HG03196 (cell line): ENCODE measurements around the gene LNPK.
A peak's percentile ranks its signal among the peaks of the same experiment; 100 is the strongest.
"Not testable (repeated sequence)": the region's sequence is repeated elsewhere in the genome, so short reads cannot be mapped to it uniquely, and the experiment has no call there.

Experiments used
- ATAC-seq: cut with Tn5 transposase; IDR thresholded peaks from one replicate; pipeline ENCODE4 v1.9.1; 2021; ENCODE audit not compliant: unreplicated experiment

LNPK gene

GRCh38 chr2:176001916-176002687, at the start of gene LNPK:
LNPK (minus strand) TSS chr2:176002267; CDS start chr2:175995584, 6,683 bp downstream.
- peak; percentile 95 for ATAC-seq

GRCh38 chr2:176039375-176039774, 37.3 kb upstream of the LNPK start:
- no peak for ATAC-seq

DNA sequence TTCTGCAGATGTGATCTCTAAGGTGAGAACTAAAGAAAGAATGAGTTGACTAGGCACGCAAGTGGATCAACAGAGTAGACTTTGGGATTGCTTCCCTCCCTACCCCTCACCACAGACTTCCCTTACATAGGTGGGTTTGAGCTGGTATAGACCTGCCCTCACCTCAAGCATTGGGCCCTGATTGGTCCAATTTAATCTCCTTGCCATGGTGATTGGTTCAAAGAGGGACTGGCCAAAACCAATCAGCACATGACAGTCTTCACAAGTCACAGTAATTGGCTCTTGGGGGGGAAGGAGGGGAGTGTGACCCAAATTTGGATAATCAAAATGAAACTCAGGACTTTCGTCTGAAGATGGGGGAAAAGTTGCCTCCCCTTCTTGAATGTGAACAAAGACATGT, 36.6 kb upstream of the LNPK start:
- ATAC-seq = no peak

DNA sequence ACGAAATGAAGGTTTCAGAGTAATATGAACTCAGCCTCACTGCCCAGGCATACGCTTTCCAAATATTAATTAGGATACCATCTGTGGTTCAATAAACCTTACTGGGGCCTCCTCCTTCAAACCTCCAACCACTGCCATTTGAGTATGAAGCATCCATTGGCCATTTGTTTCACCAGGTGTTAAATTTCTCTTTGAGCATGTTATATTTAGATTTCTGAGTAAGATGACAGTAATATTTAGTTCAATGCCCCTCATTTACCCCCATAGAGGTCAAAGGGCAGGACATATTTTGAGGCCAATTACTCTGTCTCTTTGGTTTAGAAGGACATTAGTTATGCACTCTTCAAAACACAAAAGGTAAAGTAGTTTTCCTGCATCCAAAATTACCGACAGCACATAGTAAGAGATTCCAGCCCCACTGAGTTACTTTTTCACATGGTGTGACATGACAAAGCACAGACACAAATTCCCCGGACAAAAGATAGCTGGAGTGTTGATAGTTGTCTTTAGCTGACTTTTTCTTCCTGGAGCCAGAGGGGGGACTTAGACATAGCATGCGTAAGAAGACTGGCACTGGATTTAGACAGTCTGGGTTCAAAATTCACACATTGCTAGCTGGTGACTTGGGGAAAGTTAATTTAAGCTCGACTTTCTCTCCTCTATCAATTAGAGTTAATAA, 33.1 kb upstream of the LNPK start:
- ATAC-seq = no peak

GRCh38 chr2:176027806-176028205, 25.7 kb upstream of the LNPK start:
- no peak for ATAC-seq

DNA sequence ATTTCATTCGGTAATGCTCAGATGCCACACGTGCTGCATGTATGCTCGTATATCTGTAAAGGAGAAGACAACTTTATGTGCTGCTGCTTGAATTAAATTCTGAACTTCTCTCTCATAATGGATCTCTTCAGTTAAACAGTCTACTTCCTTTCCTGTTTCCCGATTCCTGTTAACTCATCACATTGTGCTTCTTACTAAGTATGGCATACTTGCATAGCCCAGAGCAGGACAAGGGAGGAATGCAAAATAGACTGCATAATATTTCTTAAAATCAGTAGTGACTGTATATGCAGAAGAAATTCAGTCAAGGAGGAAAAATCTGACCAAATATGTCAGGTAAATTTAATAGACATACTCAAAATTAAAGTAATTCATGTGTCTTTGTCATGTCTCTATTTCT, 23.9 kb upstream of the LNPK start:
- ATAC-seq = no peak

DNA sequence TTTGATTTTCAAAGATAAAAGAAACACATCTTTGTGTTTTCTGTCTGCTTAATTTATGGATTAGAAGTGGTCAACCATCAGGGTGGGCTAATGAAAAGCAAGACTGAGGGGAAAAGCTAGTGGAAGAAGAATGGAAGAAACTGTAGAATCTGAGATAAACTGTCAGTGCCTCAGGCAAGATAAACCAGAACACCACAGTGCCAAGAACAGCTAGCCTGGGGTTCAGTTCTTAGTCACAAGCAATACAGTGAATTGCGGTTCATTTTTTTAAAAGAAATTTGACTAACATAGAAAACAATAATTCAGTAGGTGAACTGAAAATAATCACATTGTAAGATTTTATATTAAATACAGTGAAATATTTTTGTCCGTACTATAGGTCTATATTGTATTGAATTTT, 22.0 kb upstream of the LNPK start:
- ATAC-seq = no peak

- ATAC-seq = no peak
Observed at GRCh38 chr2:176022048-176022447, 20.0 kb upstream of the LNPK start.

DNA sequence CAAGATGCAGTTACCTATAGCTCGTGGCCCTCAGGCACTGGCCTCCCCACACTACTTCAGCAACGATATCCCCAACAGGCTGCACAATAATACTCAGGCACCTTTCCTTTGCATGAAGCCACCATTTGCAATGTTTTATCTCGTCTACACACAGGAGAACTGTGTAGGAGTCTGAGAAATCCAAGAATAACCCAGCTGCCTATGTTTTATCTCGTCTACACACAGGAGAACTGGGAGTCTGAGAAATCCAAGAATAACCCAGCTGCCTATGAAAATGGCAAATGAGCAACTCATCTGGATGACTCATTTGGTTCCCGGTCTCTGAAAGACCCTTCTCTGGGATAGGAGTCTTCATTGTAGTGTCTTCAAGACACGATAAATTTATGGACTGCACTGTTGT, 18.3 kb upstream of the LNPK start:
- ATAC-seq = no peak

DNA sequence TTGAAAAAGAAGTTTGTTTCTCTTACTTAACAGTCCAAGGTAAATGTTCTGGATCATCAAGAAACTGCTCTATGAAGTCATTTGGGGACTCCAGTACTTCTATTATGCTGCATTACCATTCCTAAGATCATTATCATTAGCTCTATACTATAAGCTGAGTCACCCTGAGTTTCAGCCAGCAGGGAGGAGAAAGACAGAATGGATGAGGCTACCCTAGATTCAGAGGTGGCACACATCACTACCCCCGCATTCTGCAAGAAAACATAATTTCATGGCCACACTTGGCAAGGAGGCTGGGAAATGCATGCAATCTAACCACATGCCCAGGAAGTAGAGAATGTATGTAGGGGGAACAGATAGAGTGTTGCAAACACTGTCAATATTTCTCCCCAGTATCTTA, 16.6 kb upstream of the LNPK start:
- ATAC-seq = no peak

- ATAC-seq = no peak
Observed at GRCh38 chr2:176009445-176009844, 7.4 kb upstream of the LNPK start.

- no peak for ATAC-seq
Observed at GRCh38 chr2:176004934-176005333, 2.9 kb upstream of the LNPK start.

DNA sequence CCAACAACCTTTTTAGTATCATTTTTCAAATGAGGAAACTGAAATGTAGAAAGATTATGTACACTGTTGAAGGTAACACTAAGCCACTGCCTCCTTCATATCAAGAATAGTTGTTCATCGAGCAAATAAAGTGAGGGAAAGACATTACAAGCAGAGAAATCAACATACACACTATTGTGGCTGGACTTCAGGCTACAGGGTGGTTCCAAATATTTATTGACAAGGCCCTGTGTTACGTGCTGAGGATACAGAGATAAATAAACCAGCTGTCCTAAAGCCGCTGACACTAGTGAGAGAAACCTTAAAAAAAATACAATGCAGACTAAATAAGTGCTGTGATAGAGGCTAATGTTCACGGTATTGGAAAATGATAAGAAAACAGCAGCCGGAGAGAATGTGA, 1.9 kb upstream of the LNPK start:
- no peak for ATAC-seq

- peak; percentile 1 for ATAC-seq
Observed at GRCh38 chr2:176002688-176003210, 682 bp upstream of the LNPK start.

DNA sequence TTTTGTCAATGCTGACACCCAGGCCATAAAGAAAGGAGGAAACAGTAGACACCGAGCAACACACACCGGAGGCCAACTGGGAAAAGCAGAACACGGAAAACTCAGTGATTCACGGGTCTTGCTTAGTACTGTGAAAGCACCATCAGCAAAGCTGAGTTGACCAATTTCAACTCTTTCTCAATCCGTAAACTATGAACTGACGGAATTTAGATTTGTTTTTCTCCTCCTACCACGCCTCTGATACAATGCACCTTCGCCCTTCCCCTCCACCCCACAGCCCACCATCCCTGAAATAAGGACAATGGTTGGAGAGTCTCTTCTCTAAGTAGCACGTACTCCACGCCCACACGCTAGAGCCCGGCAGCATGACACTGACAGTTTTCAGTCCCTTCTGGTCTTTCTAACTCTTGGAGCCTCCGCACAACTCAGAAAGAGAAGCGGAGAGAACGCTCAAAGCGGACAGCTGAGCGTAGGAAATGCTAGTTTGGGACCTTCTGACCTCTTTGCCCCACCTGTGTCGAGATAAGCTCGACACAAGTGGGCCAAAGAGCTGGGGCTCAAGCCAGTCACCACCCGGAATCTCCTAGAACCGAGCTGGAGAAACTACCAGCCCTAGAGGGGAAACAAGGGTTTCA, 669 bp downstream of the LNPK start:
- peak; percentile 50 for ATAC-seq

- ATAC-seq = no peak
Observed at GRCh38 chr2:175999283-175999819, 2.7 kb downstream of the LNPK start.

DNA sequence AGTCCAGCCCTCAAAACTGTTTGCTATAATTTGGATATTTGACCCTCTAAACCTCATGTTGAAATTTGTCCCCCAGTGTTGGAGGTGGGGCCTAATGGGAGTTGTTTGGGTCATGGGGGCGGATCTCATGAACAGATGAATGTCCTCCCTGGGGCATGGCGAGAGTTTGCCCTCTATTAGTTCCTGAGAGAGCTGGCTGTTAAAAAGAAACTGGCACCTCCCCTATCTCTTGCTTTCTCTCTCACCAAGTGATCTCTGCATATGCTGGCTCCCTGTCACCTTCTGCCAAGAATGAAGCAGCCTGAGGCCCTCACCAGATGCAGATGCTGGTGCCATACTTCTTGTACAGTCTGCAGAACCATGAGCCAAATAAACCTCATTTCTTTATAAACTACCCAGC, 12.0 kb downstream of the LNPK start:
- no peak for ATAC-seq

DNA sequence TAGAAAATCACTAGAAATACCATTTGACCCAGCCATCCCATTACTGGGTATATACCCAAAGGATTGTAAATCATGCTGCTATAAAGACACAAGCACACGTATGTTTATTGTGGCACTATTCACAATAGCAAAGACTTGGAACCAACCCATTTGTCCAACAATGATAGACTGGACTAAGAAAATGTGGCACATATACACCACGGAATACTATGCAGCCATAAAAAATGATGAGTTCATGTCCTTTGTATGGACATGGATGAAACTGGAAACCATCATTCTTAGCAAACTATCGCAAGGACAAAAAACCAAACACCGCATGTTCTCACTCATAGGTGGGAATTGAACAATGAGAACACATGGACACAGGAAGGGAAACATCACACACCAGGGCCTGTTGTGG, 14.9 kb downstream of the LNPK start:
- ATAC-seq = not testable (repeated sequence)

GRCh38 chr2:175984846-175985245, 17.2 kb downstream of the LNPK start:
- no peak for ATAC-seq

DNA sequence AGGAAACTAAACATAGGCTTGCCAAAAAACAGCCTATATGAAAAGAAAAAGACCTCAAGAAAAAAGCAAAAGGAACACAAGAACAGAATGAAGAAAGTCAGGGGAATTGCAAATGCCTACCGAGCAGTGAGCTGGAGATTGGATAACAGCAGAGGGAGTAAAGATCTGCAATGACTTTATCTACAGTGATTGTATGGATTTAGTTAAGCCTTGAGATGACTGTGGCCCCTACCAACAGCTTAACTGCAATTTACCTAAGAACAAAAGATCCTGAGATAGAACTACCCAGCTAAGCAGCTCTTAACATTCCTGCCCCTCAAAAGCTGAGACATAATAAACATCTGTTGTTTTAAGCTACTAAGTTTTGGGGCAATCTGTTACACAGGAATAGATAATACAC, 20.5 kb downstream of the LNPK start:
- no peak for ATAC-seq

- no peak for ATAC-seq
Observed at GRCh38 chr2:175976391-175977157, 25.5 kb downstream of the LNPK start.
